Caki2 (cell line): ENCODE results near the gene CLEC2L. TPM values are rescaled to one million over a fixed set of nuclear protein-coding genes. Genes with fewer than 3 reads are reported as not detected.

Experiments
- DNase-seq: peaks from one replicate; pipeline ENCODE4 v3.0.0-alpha.2; 2015; ENCODE audit warnings: low read depth
- in situ Hi-C: cut with HindIII; loops from 2 replicates; pipeline ENCODE4 v1.10.0; 2016; ENCODE audit warnings: low sequenced_read_pairs, low pct_unique_long_range_greater_than_20kb, mixed read lengths
- total RNA-seq: library from RNA; depleted of rRNA; stranded (reverse); fragments of >200 nt; shearing (Covaris generic); gene quantifications from 2 replicates; pipeline ENCODE4 v1.2.3, GENCODE V29; 2014; ENCODE audit warnings: low replicate concordance

CLEC2L gene
- total RNA-seq, 1 experiment from 2014 or later = not detected

DNA sequence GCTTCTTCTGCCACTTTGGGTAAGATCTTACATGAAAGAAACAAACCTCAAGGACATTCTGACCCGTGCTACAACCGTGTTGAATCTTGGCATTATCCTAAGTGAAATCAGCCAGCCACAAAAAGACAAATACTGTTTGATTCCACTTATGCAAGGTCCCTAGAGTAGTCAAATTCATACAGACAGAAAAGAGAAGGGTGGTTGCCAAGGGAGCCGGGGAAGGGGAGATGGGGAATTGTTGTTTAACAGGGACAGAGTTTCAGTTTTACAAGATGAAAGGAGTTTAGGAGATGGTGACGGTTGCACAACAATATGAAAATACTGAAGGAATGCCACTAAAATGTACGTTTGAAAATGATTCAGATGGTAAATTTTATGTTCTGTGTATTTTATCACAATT lies 12.2 kb upstream of the CLEC2L start:
- in situ Hi-C loops = no loop called here
- no peak for DNase-seq

DNA sequence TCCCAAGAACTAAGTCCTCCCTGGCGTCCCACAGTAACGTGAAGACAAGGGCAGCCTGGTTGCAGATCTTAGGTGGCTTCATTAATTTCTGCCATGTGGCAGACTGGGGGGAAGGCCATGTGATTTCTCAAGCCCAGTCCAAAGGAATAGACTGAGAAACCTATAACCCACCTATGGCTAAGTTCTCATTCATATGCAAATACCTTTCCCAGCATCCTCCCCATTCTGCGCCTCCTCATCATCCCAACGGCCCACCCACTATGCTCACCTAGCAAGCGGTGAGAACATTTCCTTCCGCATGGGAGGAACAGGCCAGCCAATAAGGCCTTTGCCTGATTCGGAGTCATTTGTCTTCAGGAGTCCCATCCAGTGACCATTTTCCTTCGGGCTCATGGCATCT lies 8.2 kb upstream of the CLEC2L start:
- in situ Hi-C loops = no loop called here

GRCh38 chr7:139521439-139521838 lies 2.0 kb upstream of the CLEC2L start:
- no peak for DNase-seq
- in situ Hi-C loops = no loop called here

More for the DNA sequence above, 8.2 kb upstream of the CLEC2L start:
- no peak for DNase-seq

DNA sequence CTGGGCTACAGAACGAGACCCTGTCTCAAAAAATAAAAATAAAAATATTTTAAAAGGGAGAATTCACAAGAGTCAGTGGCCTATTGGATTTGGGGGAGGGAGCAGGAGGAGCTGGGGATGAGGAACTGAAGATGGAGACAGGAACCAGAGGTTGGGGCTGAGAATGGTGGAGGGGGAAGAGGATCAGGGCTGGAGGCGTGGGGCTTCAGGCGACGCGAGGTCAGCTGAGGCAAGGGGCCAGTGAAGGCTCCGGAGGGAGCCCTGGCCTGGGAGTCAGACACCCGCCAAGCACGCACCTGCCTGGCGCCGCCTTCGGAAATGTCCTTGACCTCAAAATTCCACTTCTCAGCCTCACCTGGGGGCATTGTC lies 671 bp upstream of the CLEC2L start:
- DNase-seq = no peak
- in situ Hi-C loops = no loop called here

GRCh38 chr7:139523968-139524815 lies 707 bp downstream of the CLEC2L start:
- no peak for DNase-seq
- in situ Hi-C loops = no loop called here

DNA sequence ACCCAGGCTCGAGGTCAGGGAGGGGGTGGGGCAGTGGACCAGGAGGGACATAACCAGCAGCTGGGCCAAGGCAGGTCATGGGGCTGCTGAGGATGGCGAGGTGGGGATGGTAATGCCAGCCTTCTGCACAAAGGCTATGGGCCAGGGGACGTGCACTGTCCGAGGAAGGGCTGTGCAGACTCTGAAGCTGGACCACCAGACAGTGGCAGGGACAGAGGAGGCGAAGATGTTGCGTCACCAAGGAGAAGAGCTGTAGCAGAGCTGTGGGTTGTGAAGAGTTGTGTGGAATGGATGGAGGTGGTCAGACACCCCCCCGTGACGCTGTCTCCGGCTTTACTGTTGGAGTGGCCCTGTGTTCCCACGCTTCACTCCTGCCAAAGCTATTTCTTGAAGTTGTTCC lies 1.8 kb downstream of the CLEC2L start:
- in situ Hi-C loops = no loop called here

GRCh38 chr7:139525750-139526149 lies 2.3 kb downstream of the CLEC2L start:
- DNase-seq = no peak
- in situ Hi-C loops = no loop called here

More for the DNA sequence above, 1.8 kb downstream of the CLEC2L start:
- DNase-seq = no peak

DNA sequence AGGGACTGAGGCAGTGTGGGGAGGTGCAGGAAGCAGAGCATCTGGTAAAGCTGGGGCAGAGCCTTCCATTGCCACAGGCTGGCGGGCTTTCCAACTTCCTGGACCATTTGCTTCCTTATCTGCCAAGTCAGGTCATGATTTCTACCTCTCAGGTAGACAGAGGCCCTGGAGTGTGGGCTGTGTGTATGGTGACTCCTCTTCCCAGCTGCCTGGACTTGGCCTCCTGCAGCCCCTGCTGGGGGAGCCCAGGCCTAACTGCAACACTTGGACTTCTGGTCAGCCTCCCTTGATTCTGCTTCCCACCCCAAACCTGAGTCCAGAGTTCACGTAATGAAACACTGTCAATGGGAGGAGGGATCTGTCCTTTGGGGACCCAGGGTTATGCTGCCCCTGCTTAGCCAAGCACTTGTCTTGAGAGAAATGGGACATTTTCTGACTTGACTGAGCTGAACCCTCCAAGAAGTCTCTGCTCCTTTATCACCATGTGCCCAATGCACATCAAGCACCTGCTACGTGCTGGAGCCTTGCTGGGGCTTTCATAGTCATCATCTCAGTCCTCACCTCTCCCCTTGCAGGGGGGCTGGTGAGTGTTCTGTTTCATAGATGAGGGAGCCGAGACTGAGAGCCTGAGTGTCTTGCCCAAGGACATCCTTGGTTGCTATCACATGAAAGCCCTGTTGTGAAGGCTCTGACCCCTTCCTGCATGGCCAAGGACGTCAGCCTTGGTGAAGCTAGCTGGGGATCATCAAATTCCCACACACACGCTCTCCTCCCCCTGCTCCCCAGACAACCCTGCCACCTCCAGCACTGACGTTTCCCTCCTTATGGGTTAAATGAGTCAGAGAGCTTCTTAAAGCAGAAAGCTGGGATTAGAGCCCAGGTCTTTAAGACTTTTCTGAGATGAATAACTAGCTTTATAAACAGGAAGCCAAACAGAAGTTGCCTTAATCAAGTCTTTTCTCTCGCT lies 3.4 kb downstream of the CLEC2L start:
- in situ Hi-C loops = no loop called here
- DNase-seq = no peak

DNA sequence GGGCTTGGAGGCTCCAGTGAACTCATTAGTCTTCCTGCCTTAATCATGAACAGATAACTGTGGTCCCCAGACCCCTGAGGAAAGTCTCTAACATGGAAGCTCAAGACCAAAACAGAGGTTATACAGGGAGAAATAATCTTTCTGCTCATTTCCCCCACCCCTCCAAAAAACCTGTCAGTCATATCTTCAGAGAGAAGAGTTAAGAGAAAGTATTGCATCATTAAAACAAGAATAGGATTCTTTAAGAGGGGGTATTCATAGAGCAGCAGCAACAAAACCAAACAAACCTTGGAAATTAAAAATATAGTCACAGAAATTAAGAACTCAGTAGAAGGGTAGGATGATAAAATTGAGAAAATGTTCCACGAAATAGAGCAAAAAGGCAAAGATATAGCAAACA lies 7.6 kb downstream of the CLEC2L start:
- in situ Hi-C loops = no loop called here
- DNase-seq = no peak

DNA sequence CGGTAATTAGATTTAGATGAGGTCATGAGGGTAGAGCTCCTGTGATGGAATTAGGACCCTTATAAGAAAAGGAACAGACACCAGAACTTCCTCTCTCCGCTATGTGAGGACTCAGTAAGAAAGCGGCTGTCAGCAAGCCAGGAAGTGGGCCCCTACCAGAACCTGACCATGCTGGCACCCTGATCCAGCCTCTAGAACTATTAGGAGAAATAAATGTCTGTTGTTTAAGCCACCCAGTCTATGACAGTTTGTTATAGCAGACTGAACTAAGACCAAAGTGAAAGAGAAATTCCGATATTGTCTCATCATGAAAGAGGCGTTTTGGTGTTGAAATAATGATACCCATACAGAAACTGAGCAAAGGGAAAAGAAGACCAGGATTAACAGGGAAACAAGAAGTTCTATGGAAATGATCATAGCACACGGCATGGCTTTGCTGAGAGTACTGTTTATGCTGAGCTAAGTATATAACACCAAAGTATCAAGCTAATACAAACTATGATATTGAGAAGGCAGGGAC lies 9.2 kb downstream of the CLEC2L start:
- no peak for DNase-seq
- in situ Hi-C loops = no loop called here

DNA sequence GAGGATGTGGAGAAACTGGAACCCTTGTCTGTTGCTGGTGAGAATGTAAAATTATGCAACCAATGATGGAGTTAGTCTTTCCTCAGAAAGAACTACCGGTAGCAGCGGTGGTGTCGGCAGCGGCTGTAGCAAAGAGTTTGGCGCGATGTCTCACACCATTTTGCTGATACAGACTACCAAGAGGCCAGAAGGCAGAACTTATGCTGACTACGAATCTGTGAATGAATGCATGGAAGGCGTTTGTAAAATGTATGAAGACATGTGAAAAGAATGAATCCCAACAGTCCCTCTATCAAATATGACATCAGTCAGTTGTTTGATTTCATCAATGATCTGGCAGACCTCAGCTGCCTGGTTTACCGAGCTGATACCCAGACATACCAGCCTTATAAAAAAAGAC lies 10.6 kb downstream of the CLEC2L start:
- in situ Hi-C loops = no loop called here
- no peak for DNase-seq

GRCh38 chr7:139534966-139535651 lies 11.6 kb downstream of the CLEC2L start:
- no peak for DNase-seq
- in situ Hi-C loops = no loop called here

GRCh38 chr7:139536152-139536551 lies 12.7 kb downstream of the CLEC2L start:
- in situ Hi-C loops = no loop called here
- no peak for DNase-seq

DNA sequence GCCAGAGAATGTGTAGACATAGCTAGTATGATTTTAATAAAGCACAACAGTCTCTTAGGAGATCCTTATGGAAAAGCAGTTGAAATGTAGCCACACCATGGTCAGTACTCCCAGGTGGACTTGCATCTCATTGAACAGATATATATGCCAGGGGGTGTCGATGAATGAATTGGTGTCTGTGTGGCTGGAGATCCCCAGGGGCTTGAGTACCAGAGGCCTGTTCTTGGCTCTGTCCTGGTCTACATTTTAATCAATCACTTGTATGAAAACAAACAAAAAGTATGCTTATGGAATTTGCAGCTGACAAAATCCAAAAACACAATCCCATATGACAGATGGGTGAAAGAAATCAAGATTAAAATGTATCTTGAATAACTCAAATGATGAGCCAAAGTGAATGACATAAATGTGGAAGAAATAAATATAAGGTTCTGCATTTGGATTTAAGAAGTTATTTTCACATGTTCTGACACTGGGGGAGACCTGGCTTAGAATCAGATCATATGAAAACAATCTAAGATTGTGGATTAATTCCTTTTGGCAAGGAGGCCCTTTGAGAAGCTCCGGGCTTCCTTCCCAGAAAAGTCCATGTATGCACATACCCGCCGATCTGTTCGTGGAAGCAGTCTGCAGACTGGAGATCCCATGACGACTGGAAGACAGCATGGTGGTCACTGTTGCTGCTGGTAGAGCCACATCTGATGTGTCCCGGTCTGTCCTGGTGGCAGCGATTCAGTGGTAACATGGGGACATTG lies 15.6 kb downstream of the CLEC2L start:
- no peak for DNase-seq
- in situ Hi-C loops = no loop called here

GRCh38 chr7:139540203-139540602 lies 16.7 kb downstream of the CLEC2L start:
- no peak for DNase-seq
- in situ Hi-C loops = no loop called here

GRCh38 chr7:139541600-139542307 lies 18.3 kb downstream of the CLEC2L start:
- in situ Hi-C loops = no loop called here
- DNase-seq = no peak
